ENCODE results near the gene SPATS2L.

- TF ChIP-seq CTCF (IDR thresholded peaks at IDR 0.05; ENCODE audit: insufficient read depth, low read depth, low read length) (no peak), EZH2 (IDR thresholded peaks at IDR 0.05; ENCODE audit: insufficient read depth, low read length) (no peak)
Observed at GRCh38 chr2:200322607-200323006, 16.1 kb downstream of the SPATS2L start.
